PC-3 (cell line): ENCODE data around the gene TMEM242. TPM values are rescaled to one million over a fixed set of nuclear protein-coding genes. Genes with fewer than 3 reads are reported as not detected.

Experiments used
- ATAC-seq: fragments of 200-7000 bp; cut with Tn5 transposase; 2 replicates; pipeline ENCODE4 v1.9.1; 2020; ENCODE audit warnings: mild to moderate bottlenecking, moderate library complexity
- BruUV-seq: library from RNA; stranded (reverse); fragments of 400-500 nt; replicated peaks from 2 replicates; lab custom pipeline; 2021; lab: Mats Ljungman, UMichigan
- CTCF ChIA-PET: fragments of 300-600 bp; sonication (Branson Sonifier 250); formaldehyde crosslinking; loops from one replicate; lab custom pipeline; 2022; ENCODE audit warnings: antibody characterized with exemption; lab: Charles Lee
- POLR2A ChIA-PET: fragments of 300-600 bp; sonication (Branson Sonifier 250); formaldehyde crosslinking; loops from one replicate; lab custom pipeline; 2022; ENCODE audit warnings: antibody characterized with exemption; ENCODE audit not compliant: unreplicated experiment; lab: Charles Lee
- DNase-seq: peaks from one replicate; pipeline ENCODE4 v3.0.0-alpha.2; 2015
- H2AFZ ChIP-seq: fragments of 300-600 bp; sonication (generic); 2 replicates; pipeline ENCODE4 v1.6.0; 2016; ENCODE audit warnings: antibody characterized with exemption, low read length
- H3F3A ChIP-seq: fragments of 300-600 bp; sonication (generic); one replicate; pipeline ENCODE4 v1.6.0; 2017; ENCODE audit warnings: antibody characterized with exemption, low read length, control low read depth, mild to moderate bottlenecking; ENCODE audit not compliant: unreplicated experiment
- H3K27ac ChIP-seq: fragments of 300-600 bp; sonication (generic); 2 replicates; pipeline ENCODE4 v1.5.1; 2016; ENCODE audit warnings: mild to moderate bottlenecking, low read length
- H3K27me3 ChIP-seq: fragments of 300-600 bp; sonication (generic); 2 replicates; pipeline ENCODE4 v1.6.1; 2016; ENCODE audit warnings: low read length, mixed read lengths
- H3K36me3 ChIP-seq: fragments of 300-600 bp; sonication (generic); 2 replicates; pipeline ENCODE4 v1.6.1; 2016; ENCODE audit warnings: low read depth, mixed run types, low read length, mixed read lengths
- H3K4me1 ChIP-seq: fragments of 300-600 bp; sonication (generic); 2 replicates; pipeline ENCODE4 v1.5.1; 2016; ENCODE audit warnings: low read length; ENCODE audit not compliant: insufficient read depth
- H3K4me2 ChIP-seq: fragments of 300-600 bp; sonication (generic); 2 replicates; pipeline ENCODE4 v1.6.0; 2016; ENCODE audit warnings: low read length
- H3K4me3 ChIP-seq: fragments of 300-600 bp; sonication (generic); 2 replicates; pipeline ENCODE4 v1.5.1; 2016; ENCODE audit warnings: mild to moderate bottlenecking, low read length, mixed read lengths
- H3K79me2 ChIP-seq: fragments of 300-600 bp; sonication (generic); 2 replicates; pipeline ENCODE4 v1.6.1; 2017; ENCODE audit warnings: low read length, mixed read lengths
- H3K9ac ChIP-seq: fragments of 300-600 bp; sonication (generic); 2 replicates; pipeline ENCODE4 v1.6.0; 2016; ENCODE audit warnings: mild to moderate bottlenecking, low read length
- H3K9me2 ChIP-seq: fragments of 300-600 bp; sonication (generic); replicated peaks from 2 replicates; pipeline ENCODE4 v1.6.1; 2016; ENCODE audit warnings: mixed run types, low read length, mixed read lengths
- H3K9me3 ChIP-seq: fragments of 300-600 bp; sonication (generic); 2 replicates; pipeline ENCODE4 v1.6.1; 2016; ENCODE audit warnings: low read length, mixed read lengths
- H4K20me1 ChIP-seq: fragments of 300-600 bp; sonication (generic); 2 replicates; pipeline ENCODE4 v1.6.1; 2016; ENCODE audit warnings: low read length, mixed read lengths
- CTCF ChIP-seq: fragments of 300-600 bp; sonication (generic); conservative IDR thresholded peaks from 2 replicates; pipeline ENCODE4 v1.5.1; 2017; ENCODE audit warnings: antibody characterized with exemption, low read depth, mild to moderate bottlenecking, low read length
- EZH2 ChIP-seq: fragments of 300-600 bp; sonication (generic); IDR thresholded peaks from one replicate; pipeline ENCODE4 v1.6.1; 2017; ENCODE audit warnings: antibody characterized with exemption, mild to moderate bottlenecking, low read length; ENCODE audit not compliant: unreplicated experiment
- EZH2phosphoT487 ChIP-seq: fragments of 300-600 bp; sonication (generic); IDR thresholded peaks from 2 replicates; pipeline ENCODE4 v1.6.1; 2018; ENCODE audit warnings: mild to moderate bottlenecking, antibody characterized with exemption, low read length, borderline replicate concordance
- intact Hi-C: fragments of 100-400 bp; cut with micrococcal nuclease; formaldehyde crosslinking; loops from 2 replicates; pipeline ENCODE4 v1.9.0; 2023
- total RNA-seq: library from RNA; depleted of rRNA; stranded (reverse); fragments of >200 nt; gene quantifications from 2 replicates; pipeline ENCODE4 v1.2.3, GENCODE V29; 2014

Gene TMEM242
- total RNA-seq, 1 experiment from 2014 or later: 7.9 TPM

GRCh38 chr6:157330831-157331230 is 7.5 kb upstream of the TMEM242 start:
- ChIA-PET POLR2A (no interaction called here), CTCF (no interaction called here)
- Histone ChIP-seq H3K4me2 (no peak overlapping the region), H3K36me3 (no peaks in the 10 kb centered on the region), H3K9ac (no peak overlapping the region), H3F3A (no peaks in the 10 kb centered on the region), H3K4me1 (peaks cover 22% of the 10 kb centered on the region), H4K20me1 (no peaks in the 10 kb centered on the region), H3K27me3 (no peaks in the 10 kb centered on the region), H3K27ac (no peak overlapping the region), H3K79me2 (no peaks in the 10 kb centered on the region), H3K9me3 (no peaks in the 10 kb centered on the region), H3K4me3 (no peak overlapping the region), H2AFZ (no peak overlapping the region), H3K9me2 (no peaks in the 10 kb centered on the region)
- DNase-seq: no peak
- intact Hi-C loops: no loop called here
- TF ChIP-seq EZH2phosphoT487 (no peak), EZH2 (no peak), CTCF (no peak)
- no peak for ATAC-seq
- BruUV-seq: no TSS peak

- TF ChIP-seq EZH2 (no peak), CTCF (no peak), EZH2phosphoT487 (no peak)
- ChIA-PET POLR2A (no interaction called here), CTCF (no interaction called here)
- Histone ChIP-seq H3K27ac (peak overlapping the region; percentile 37), H4K20me1 (no peaks in the 10 kb centered on the region), H3K79me2 (no peaks in the 10 kb centered on the region), H3K4me2 (peak overlapping the region; percentile 34), H3K9me2 (no peaks in the 10 kb centered on the region), H3F3A (no peaks in the 10 kb centered on the region), H2AFZ (peak overlapping the region; percentile 61; the same call in 1 of the 2 replicates), H3K4me1 (peaks cover 22% of the 10 kb centered on the region), H3K4me3 (no peak overlapping the region), H3K9me3 (no peaks in the 10 kb centered on the region), H3K36me3 (no peaks in the 10 kb centered on the region), H3K9ac (no peak overlapping the region), H3K27me3 (no peaks in the 10 kb centered on the region)
- intact Hi-C loops: no loop called here
- peak; percentile 67 for ATAC-seq
- peak; percentile 62 for DNase-seq
- no TSS peak for BruUV-seq
Measured at GRCh38 chr6:157329829-157330228, 6.5 kb upstream of the TMEM242 start.

GRCh38 chr6:157328108-157328692 is 4.9 kb upstream of the TMEM242 start:
- Histone ChIP-seq H3K9me2 (no peaks in the 10 kb centered on the region), H3K4me3 (no peak overlapping the region), H3K36me3 (no peaks in the 10 kb centered on the region), H4K20me1 (no peaks in the 10 kb centered on the region), H3K79me2 (0 out of 2 replicates have a peak, but pooled peaks cover under 1% of the 10 kb centered on the region), H3K9ac (no peak overlapping the region), H3F3A (no peaks in the 10 kb centered on the region), H3K27ac (0 out of 2 replicates have a peak overlapping the region, but pooled peaks have one; percentile 25), H3K27me3 (no peaks in the 10 kb centered on the region), H3K9me3 (no peaks in the 10 kb centered on the region), H3K4me1 (peaks cover 26% of the 10 kb centered on the region), H2AFZ (no peak overlapping the region), H3K4me2 (peak overlapping the region; percentile 13)
- no TSS peak for BruUV-seq
- TF ChIP-seq CTCF: no peak
- no peak for TF ChIP-seq EZH2phosphoT487
- no peak for TF ChIP-seq EZH2
- CTCF ChIA-PET: no interaction called here
- ATAC-seq (no peak; the same call in 1 of the 2 replicates), DNase-seq (peak; percentile 63)
- POLR2A ChIA-PET: no interaction called here
- intact Hi-C loops: no loop called here
